HG03139 (cell line): ENCODE results near the gene AJAP1.
"Not testable (repeated sequence)": the region's sequence is repeated elsewhere in the genome, so short reads cannot be mapped to it uniquely, and the experiment has no call there.

Experiments used
- ATAC-seq: cut with Tn5 transposase; IDR thresholded peaks from one replicate; pipeline ENCODE4 v1.9.1; 2021; ENCODE audit not compliant: unreplicated experiment

AJAP1 gene

DNA sequence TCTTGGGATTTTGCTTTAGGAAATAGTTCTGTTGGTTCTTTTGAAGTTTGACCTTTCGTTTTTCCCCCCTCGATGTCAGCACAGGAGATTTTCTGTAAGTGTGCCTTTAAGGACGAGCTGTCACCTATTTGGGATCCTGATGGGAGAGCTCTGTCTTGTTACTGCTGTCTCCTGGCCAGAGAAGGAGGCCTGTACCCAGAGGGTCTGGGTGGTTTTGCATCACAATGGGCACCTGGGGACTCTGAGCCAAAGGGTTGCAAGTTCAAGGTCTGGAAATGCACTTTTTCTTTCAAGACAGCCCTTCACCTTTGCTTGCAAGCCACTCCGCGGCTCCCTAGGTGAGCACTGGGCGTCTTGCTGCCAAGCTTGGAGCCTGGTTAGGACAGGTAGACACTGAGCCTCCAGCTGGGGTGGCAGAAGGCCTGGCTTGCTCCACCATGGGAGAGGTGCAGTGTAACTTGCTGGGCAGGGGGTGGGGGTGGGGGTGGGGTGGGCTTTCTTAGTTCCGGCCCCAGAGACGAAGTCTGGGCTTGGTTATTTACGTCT lies 2.9 kb downstream of the AJAP1 start:
- ATAC-seq: no peak

GRCh38 chr1:4657960-4658541 lies 3.6 kb downstream of the AJAP1 start:
- no peak for ATAC-seq

DNA sequence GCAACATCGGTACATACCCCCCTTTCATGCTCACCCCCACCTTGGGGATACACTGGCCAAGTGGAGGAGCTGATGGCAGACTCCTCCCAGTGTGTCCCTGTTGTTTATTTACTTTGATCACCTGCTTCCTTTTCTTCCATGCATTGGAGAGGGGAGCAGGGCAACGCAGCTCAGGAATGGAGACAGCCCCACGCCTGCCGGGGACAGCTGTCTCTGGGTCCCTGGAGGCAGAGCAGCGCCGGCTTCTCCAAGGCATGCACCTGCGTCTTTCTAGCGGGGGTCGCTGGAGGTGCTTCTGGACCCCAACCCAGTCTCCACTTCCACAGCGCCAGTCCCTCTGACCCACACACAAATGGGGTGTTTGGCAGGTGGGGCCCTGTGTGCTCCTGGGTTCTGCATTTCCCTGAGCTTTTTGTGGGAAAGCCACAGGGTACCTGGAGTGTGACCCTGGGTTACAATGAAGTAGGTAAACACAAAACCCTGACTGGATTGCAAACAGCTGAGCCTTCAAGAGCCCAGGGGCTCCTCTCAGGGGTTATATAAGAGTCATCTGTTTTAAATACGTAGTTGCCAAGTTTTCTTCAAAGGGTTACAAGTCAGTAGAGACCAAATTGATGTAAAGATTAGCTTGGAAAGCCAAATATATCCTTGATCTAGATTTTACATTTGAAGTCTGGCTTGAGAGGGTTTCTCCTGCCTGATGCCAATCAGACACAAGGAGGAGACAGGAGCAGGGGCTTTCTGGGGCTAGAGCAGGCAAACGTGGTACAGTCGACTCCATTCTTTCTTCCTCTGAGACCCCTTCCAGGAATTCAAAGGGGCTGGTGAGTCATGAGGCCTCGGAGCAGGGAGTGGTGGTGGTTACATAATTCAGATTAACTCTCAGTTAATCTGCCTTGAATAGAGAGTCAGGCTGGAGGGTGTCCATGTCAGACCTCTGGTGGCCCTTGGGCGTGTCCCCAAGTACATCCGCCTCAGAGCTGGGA lies 4.5 kb downstream of the AJAP1 start:
- no peak for ATAC-seq

- ATAC-seq: no peak
These were observed 6.6 kb downstream of the AJAP1 start for GRCh38 chr1:4660917-4661594.

GRCh38 chr1:4661595-4661917 lies 7.1 kb downstream of the AJAP1 start:
- no peak for ATAC-seq

GRCh38 chr1:4662168-4662567 lies 7.8 kb downstream of the AJAP1 start:
- ATAC-seq: no peak

GRCh38 chr1:4662723-4663122 lies 8.3 kb downstream of the AJAP1 start:
- ATAC-seq: no peak

DNA sequence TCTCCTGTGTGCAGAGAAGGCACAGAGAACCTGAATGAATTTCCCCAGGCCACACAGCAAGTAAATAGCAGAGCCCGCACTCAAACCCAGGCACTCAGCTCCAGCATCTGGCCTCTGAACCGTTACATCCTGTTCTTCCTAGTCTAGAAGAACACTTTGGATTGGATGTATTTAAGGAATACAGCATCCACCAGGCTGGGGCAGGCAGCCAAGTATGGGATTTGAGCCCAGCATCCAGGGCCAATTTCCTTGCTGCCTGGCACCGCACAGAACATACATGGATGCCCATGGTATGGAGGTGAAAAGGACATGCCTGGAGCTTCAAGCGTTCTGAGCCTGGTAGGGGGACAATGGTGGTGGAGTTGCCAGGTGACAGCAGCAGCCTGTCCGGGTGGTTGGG lies 9.7 kb downstream of the AJAP1 start:
- ATAC-seq: no peak

DNA sequence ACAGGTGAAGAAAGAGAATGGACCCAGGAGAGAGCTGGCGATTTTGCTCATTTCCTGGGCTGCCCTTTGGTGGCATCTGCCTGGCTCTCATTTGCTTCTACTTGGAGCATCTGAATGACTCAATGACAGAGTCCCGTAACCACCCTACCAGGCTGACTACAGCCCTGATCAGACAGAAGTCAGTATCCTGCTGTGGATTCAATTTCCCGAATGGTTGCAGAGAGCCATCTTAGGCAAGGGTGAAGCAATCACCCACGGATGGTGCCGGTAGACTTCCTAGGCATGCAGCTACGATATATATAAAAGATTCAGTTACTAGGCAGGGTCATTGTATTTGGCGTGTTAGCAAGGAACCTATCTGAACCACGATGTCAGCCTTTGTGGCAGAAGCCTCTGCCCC lies 10.2 kb downstream of the AJAP1 start:
- no peak for ATAC-seq

GRCh38 chr1:4665456-4665855 lies 11.0 kb downstream of the AJAP1 start:
- no peak for ATAC-seq

DNA sequence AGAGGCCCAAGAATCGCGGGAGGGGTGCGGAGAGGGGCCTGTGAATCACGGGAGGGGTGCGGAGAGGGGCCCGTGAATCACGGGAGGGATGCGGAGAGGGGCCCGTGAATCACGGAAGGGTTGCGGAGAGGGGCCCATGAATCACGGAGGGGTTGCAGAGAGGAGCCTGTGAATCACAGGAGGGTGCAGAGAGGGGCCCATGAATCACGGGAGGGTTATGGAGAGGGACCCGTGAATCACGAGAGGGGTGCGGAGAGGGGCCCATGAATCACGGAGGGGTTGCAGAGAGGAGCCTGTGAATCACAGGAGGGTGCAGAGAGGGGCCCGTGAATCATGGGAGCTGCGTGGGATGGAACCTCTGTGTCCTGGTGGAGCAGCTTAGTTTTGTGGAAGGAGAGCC lies 12.3 kb downstream of the AJAP1 start:
- not testable (repeated sequence) for ATAC-seq

DNA sequence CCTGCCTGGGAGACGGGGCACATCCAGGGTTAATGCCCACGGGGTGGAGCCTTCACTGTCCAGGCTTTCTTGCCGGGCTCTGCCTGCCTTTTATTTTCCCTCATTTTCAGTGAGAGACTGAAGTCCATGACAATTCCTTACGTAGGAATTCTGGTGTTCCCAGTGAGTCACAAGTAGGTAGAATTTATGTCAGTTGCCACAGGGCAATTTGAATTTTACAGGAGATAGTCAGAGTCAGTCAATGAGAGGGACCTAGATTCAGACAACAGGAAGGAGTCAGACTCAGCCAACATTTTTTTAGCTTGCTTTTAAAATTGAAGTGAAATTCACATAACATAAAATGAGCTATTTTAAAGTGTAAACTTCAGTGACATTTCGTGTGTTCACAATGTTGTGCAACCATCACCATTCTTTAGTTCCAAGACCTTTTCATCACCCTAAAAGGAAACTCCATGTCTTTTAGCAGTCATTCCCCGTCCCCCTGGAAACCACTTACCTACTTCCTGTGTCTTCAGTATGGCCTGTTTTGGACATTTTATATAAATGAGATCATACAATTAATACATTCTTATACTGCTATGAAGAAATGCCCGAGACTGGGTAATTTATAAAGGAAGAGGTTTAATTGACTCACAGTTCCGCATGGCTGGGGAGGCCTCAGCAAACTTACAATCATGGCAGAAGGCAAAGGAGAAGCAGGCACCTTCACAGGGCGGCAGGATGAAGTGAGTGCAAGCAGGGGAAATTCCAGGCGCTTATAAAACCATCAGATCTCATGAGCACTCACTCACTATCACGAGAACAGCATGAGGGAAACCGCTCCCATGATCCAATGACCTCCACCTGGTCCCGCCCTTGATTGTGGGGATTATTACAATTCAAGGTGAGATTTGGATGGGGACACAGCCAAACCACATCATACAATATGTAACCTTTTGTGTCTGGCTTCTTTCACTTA lies 14.6 kb downstream of the AJAP1 start:
- ATAC-seq: no peak

GRCh38 chr1:4670265-4670664 lies 15.9 kb downstream of the AJAP1 start:
- ATAC-seq: no peak

- no peak for ATAC-seq
These were observed 17.4 kb downstream of the AJAP1 start for GRCh38 chr1:4671828-4672227.

- no peak for ATAC-seq
These were observed 19.1 kb downstream of the AJAP1 start for GRCh38 chr1:4673494-4673893.

DNA sequence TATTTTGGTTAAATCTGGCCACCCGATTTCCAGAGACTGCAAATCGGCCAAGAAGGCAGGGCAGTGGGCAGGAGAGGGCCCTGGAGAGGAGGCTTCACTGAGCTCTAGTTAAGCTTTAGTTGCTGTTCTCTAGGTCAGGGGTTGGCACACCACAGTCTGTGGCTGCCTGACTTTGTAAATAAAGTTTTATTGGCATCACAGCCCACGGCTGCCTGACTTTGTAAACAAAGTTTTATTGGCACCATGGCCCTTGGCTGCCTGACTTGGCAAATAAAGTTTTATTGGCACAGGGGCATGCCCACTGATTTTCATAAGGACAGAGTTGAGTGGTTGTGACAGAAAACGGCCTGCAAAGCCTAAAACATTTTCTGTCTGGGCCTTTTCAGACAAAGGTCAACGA lies 19.7 kb downstream of the AJAP1 start:
- no peak for ATAC-seq

GRCh38 chr1:4674676-4675075 lies 20.3 kb downstream of the AJAP1 start:
- no peak for ATAC-seq

- no peak for ATAC-seq
These were observed 21.2 kb downstream of the AJAP1 start for GRCh38 chr1:4675454-4676186.

- no peak for ATAC-seq
These were observed 21.8 kb downstream of the AJAP1 start for GRCh38 chr1:4676253-4676652.

- ATAC-seq: no peak
These were observed 23.2 kb downstream of the AJAP1 start for GRCh38 chr1:4677608-4678007.
